HG03097 (cell line): ENCODE data around the gene WWP2.
"Not testable (repeated sequence)": the region's sequence is repeated elsewhere in the genome, so short reads cannot be mapped to it uniquely, and the experiment has no call there.

Experiments
- ATAC-seq: cut with Tn5 transposase; IDR thresholded peaks from one replicate; pipeline ENCODE4 v1.9.1; 2021; ENCODE audit not compliant: unreplicated experiment, low FRiP score

WWP2 gene

GRCh38 chr16:69972935-69973334 is 210.8 kb downstream of the WWP2 start:
- not testable (repeated sequence) for ATAC-seq

- ATAC-seq, result not testable (repeated sequence)
Observed at GRCh38 chr16:69985196-69985595, 223.1 kb downstream of the WWP2 start.
